ENCODE measurements around the gene OTUD7B.
"Not testable (repeated sequence)": the region's sequence is repeated elsewhere in the genome, so short reads cannot be mapped to it uniquely, and the experiment has no call there.

The OTUD7B gene

DNA sequence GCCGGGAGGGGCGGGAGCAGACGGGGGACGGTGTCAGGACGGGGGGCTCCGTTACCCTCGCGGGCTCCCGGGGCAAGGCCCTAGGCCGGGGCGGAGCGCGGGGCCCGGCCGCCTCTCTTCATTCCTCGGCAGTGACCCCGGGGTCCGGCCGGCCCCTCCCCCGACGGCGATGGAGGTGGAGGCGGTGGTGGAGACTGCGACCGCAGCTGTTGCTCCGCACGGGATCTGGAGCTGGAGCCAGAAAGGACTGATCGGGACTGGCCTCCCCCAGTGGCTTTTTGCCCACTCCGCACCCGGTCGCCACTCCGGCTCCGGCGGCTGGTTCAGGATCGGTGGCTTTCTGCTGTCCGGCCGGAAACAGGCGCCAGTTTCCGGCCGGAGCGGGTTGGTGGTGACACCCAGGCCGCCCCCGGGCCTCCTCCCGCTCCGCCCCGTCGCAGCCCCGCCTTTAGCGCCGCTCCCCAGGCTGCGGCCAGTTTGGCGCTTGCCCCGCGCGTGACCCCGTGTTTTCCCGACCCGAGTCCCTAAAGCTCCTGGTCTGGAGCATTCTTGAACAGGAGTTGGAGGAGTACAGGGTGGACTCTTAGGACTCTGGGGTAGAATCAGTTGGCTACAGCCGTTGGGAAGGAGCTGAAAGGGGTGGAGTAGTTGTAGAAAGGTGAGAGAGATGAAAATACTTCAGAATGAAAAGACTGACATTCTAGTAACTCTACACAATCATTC, at the start of gene OTUD7B:
TSS of gene OTUD7B (minus strand) at position 334 of the 723 bp plus-strand sequence. CDS start 33,216 bp downstream, outside the sequence.
- DNase-seq = peak; percentile 95

GRCh38 chr1:150060260-150060659, 49.7 kb upstream of the OTUD7B start:
- no peak for DNase-seq

DNA sequence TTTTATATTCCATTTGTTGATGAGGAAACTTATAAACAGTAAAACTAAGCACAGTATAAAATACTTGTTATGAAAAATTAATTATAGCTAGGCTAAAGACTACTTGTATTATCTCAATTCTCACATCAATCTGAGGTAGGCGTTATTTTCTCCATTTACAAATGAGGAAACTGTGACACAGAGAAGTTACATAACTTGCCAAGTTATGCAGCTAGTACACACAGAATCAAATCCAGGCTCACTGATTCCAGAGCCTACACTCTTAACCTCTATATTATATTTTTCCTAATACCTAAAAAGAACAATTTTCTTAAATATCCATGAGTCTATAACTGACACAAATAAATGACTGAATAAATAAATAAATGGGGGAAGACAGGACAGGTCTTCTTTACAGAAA, 45.9 kb upstream of the OTUD7B start:
- DNase-seq = no peak

GRCh38 chr1:150055507-150055906, 45.0 kb upstream of the OTUD7B start:
- DNase-seq = not testable (repeated sequence)

- no peak for DNase-seq
Measured at GRCh38 chr1:150053926-150054325, 43.4 kb upstream of the OTUD7B start.

DNA sequence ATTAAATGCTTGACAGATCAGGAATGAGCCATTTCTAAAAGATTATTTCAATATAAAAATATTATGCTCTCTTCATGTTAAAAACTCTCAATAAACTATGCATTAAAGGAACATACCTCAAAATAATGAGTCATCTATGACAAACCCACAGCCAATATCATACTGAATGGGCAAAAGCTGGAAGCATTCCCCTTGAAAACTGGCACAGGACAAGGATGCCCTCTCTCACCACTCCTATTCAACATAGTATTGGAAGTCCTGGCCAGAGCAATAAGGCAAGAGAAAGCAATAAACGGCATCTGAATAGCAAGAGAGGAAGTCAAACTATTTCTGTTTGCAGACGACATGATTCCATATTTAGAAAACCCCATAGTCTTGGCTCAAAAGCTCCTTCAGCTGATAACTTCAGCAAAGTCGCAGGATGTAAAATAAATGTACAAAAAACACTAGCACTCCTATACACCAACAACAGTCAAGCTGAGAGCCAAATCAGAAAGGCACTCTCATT, 41.4 kb upstream of the OTUD7B start:
- DNase-seq = not testable (repeated sequence)

DNA sequence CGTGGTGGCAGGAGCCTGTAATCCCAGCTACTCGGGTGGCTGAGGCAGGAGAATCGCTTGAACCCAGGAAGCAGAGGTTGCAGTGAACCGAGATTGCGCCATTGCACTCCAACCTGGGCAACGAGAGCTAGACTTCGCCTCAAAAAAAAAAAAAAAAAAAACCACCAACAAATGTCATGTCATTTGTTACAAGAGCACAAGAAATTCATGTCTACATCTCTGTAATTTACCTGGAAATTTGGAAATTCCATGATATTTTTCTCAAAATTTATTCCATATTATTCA, 40.5 kb upstream of the OTUD7B start:
- no peak for DNase-seq

- no peak for DNase-seq
Measured at GRCh38 chr1:150049926-150050325, 39.4 kb upstream of the OTUD7B start.

GRCh38 chr1:150034336-150034735, 23.8 kb upstream of the OTUD7B start:
- DNase-seq = no peak

GRCh38 chr1:150028322-150028721, 17.8 kb upstream of the OTUD7B start:
- DNase-seq = no peak

- no peak for DNase-seq
Measured at GRCh38 chr1:150024156-150024555, 13.6 kb upstream of the OTUD7B start.

- no peak for DNase-seq
Measured at GRCh38 chr1:150022357-150022756, 11.8 kb upstream of the OTUD7B start.

DNA sequence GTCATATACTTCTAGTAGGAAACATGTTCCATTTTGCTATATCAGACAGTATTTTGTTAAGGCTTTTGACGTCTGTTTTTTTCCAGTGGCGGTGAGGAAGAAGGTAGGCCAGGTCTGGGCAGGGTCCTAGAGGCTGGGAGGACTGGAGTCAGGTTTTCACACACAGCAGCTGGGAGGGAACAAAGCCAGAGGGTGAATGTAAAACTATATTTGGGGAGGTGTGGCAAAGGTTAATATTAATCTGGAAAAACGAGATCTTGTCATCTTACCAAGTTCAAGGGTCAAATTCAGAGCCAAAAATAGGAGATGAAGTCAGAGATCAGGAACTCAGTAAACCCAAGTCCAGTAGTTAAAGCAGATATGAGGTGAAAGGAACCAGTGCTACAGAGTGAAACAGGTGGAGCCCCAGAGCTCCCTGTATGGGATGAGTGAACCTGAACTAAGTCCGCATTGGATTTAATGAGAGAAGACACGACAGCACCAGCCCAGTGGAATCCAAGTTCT, 10.7 kb upstream of the OTUD7B start:
- DNase-seq = no peak

GRCh38 chr1:150020711-150021110, 10.2 kb upstream of the OTUD7B start:
- no peak for DNase-seq

DNA sequence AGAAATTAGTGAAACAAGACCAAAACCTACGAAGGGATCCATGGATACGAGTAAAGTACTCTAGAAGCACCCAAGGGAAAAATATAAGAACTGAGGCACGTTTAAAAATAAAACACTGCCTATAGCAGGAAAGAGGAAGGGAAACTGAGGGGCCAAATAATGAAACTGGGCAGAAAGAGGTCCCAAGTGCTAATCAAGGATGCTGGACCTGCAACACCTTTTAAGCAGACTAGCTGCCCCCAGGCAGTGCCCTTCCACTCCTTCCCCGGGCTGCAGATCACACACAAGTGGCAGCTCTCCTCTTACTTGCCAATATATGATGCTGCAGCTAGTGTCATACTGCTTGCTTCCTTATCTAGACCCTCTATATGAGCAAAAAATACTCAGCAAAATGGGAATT, 7.6 kb upstream of the OTUD7B start:
- no peak for DNase-seq

DNA sequence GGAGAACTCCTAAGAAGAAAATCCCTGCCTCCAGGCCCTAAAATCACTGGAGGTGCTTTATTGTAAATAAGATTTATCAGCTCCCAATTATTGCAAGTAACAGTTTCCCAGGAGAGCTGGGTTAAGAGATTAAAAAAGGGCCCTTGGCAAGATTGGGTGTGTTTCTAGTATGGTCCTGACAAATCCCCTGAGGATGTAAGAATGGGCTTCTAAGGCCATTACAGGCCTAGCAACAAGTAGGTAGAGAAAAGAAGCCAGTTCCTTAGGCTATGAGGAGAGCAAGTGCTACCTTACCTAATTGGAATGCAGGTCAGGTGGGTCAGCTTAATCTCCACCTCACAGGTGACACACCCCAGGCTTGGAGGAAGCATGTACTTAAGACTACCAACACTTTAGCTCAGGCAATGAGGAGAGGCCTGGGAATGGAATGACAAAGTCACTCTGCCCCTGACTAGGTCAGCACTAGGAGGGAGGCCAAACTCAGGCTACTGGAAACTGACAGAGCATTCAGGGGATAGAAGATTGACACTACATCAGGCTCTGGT, 6.8 kb upstream of the OTUD7B start:
- no peak for DNase-seq

DNA sequence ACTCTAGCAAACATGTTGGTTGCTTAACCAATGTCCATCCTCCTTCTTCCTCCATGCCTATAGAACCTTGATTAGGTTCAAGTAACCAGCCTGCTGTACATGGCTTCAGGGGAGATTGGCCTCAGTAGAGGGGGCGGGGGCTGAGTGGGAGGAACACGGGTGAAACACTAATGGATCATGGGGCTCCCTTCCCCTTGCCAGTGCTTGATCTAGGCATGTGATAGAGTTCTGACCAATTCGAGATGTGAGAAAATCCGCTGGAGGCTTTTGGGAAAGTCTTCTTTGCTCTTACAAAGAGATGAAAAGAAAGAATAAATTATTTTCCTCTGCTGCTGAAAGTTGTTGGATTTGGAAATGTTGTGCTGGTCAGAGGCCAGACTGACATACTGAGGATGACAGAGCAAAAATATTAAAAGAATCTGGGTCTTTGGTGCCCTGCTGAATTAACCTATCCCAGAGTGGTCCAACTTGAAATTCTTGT, 5.2 kb upstream of the OTUD7B start:
- no peak for DNase-seq

DNA sequence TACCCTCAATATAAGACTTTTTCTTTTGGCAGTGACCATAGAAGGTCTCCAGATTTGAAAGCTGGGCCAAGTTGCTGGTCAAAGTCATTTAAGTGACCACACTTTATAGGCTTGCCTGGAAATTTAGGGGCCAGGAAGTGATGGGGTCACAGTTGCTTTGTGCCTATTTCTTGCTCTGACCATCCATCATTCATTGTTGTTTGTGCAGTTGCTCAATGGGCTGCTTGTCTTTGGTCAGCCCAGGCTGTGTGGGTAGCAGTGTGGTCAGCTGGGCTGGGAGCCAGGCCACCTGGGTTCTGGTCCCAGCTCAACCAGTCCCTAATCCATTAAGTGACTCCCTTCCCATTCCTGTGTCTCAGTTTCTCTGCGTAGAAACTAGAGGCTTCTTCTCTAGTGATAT, 2.1 kb upstream of the OTUD7B start:
- DNase-seq = peak; percentile 88

DNA sequence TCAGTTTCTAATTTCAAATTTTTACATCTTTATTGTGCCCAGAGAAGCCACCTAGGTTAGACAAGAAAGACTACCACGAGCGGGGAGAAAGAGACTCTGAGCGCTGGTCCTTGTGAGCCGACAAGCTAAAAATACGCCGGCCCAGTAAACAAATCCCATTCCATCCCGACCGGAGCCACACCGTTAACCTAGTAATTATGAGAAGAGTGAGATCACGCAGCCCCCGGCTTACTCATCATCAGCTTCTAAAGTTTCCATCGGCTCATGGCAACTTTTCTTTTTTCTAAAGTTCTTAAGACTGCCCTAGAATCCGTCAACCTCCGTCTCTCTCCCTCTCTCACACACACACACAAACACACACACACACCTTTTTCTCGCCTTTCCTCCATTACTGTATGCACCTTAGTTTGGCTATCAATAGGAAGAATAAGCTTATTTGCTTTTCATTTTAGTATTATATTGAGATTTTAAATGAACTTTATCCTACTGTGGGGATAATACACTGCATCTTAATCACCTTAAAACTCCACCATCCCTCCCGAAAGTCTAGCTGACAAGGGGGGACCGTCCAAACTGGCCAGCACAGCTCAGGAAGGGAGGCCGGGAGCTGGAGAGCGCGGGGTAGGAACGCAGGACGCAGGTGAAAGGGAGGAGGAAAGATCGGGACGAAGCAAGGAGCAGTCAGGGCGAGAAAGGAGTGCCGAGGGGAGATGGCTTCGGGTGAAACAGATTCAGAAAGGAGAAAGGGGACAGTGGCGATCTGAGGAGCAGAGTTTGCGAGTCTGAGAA, 728 bp downstream of the OTUD7B start:
- DNase-seq = peak; percentile 41

DNA sequence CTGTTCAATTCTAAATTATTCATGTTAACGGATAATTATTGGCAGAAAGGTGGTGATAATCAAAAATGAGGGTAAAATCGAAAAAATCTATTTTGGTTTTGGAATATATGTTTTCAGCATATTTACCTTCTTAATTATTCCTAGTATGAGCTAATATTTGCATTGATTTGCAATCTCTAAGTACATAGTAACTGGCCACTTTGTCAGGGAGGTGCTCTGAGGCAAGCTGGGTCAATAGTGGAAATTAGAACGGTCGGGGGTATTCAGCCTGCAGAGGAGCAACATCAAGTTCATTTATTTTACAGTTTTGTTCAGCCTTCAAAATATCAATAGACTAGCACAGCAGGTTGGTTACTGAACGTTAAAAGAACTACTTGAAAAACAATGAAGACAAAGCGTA, 1.8 kb downstream of the OTUD7B start:
- no peak for DNase-seq

GRCh38 chr1:150006881-150007421, 3.6 kb downstream of the OTUD7B start:
- peak; percentile 37 for DNase-seq

GRCh38 chr1:150005606-150006005, 4.9 kb downstream of the OTUD7B start:
- DNase-seq = no peak

GRCh38 chr1:150003801-150004200, 6.7 kb downstream of the OTUD7B start:
- DNase-seq = no peak
